Muscle of arm (tissue), 12 donors: ENCODE data around the gene ANKRD28. TPM values are rescaled to one million over a fixed set of nuclear protein-coding genes. Genes with fewer than 3 reads are reported as not detected.
"Not testable (repeated sequence)": the region's sequence is repeated elsewhere in the genome, so short reads cannot be mapped to it uniquely, and the experiment has no call there.

Experiments
- DNase-seq: peaks from one replicate; pipeline ENCODE4 v3.0.0-alpha.2; 2013
- polyA plus RNA-seq, 12 donors: library from polyadenylated mRNA; unstranded; fragments of 120-200 nt; gene quantifications; one replicate each; pipeline ENCODE4 v1.2.1, GENCODE V29; 2013; ENCODE audit not compliant: insufficient read length in 12 of 12

Gene ANKRD28
- polyA plus RNA-seq, 12 donors = 21.5 to 42.9 (median 30.1) TPM; not detected in 1

GRCh38 chr3:15636028-15636709 lies 161.6 kb downstream of the ANKRD28 start:
- no peak for DNase-seq

GRCh38 chr3:15635121-15635661 lies 162.6 kb downstream of the ANKRD28 start:
- DNase-seq = peak; percentile 54

GRCh38 chr3:15634671-15635070 lies 163.1 kb downstream of the ANKRD28 start:
- DNase-seq = no peak

- peak; percentile 38 for DNase-seq
Observed at GRCh38 chr3:15633766-15634598, 163.8 kb downstream of the ANKRD28 start.

- DNase-seq = no peak
Observed at GRCh38 chr3:15633159-15633558, 164.6 kb downstream of the ANKRD28 start.

- DNase-seq = no peak
Observed at GRCh38 chr3:15632212-15632580, 165.6 kb downstream of the ANKRD28 start.

GRCh38 chr3:15631426-15632211 lies 166.2 kb downstream of the ANKRD28 start:
- no peak for DNase-seq

GRCh38 chr3:15630646-15631350 lies 167.0 kb downstream of the ANKRD28 start:
- no peak for DNase-seq

GRCh38 chr3:15629860-15630597 lies 167.8 kb downstream of the ANKRD28 start:
- DNase-seq = peak; percentile 78

- DNase-seq = no peak
Observed at GRCh38 chr3:15628967-15629366, 168.8 kb downstream of the ANKRD28 start.

GRCh38 chr3:15623535-15624440 lies 174.0 kb downstream of the ANKRD28 start:
- DNase-seq = no peak

- DNase-seq = not testable (repeated sequence)
Observed at GRCh38 chr3:15619659-15620464, 177.9 kb downstream of the ANKRD28 start.

Other genes starting within 250 kb of the ANKRD28 start
- gene HACL1, start 196.4 kb downstream of the ANKRD28 start, polyA plus RNA-seq = 10 to 100 TPM in 2 of 12 donors, 1 to 10 TPM in 8, not detected in 2; 6.6 to 13.7 (median 8.5) TPM
- 10 to 100 TPM in 10 of 12 donors, 1 to 10 TPM in 1, not detected in 1; 8.9 to 26.7 (median 13.5) TPM for gene BTD, start 196.2 kb downstream of the ANKRD28 start, polyA plus RNA-seq